ENCODE data around the gene BTD.
"Not testable (repeated sequence)": the region's sequence is repeated elsewhere in the genome, so short reads cannot be mapped to it uniquely, and the experiment has no call there.

BTD gene, protein sequence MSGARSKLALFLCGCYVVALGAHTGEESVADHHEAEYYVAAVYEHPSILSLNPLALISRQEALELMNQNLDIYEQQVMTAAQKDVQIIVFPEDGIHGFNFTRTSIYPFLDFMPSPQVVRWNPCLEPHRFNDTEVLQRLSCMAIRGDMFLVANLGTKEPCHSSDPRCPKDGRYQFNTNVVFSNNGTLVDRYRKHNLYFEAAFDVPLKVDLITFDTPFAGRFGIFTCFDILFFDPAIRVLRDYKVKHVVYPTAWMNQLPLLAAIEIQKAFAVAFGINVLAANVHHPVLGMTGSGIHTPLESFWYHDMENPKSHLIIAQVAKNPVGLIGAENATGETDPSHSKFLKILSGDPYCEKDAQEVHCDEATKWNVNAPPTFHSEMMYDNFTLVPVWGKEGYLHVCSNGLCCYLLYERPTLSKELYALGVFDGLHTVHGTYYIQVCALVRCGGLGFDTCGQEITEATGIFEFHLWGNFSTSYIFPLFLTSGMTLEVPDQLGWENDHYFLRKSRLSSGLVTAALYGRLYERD

DNA sequence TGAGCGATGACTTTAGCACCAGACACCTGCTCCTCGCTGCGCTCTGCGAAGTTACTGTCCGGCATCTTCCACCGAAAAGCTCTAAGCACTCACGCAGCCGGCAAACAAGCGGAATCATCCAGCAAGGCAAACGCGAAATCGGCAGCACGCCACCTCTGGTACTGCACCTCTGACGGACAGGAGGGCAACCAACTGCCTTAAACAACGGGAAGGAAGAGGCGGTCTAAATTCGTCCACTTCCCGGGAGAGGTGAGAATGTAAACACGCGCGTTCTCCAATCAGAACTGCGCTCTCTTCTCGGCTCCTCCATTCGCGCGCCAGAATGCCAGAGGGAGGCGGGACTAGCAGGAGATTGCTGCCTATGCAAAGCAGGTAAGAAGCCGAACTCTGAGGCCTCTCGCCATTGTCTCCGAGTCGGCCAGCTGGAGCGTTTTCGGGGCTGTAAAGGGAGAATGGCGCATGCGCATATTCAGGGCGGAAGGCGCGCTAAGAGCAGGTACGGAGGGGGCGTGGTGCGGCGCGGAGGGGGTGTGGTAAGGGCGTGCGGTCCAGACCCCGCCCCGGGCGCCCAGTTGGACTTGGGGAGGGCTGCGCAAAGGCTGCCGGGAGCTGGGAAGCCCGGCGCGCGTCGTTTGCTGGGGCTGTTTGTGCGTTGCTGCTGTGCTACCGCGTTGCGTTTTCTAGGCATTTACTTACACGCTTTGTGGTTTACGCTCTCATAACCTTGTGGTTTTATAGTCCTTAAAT is at the start of gene BTD, which contains the start of gene HACL1:
BTD (plus strand) TSS at position 347 of the 747 bp plus-strand sequence. CDS start 33,695 bp downstream, outside the sequence.
HACL1 (minus strand) TSS at position 171 of the 747 bp plus-strand sequence; CDS start at position 65, 106 bp downstream.
- peak; percentile 99 for DNase-seq

DNA sequence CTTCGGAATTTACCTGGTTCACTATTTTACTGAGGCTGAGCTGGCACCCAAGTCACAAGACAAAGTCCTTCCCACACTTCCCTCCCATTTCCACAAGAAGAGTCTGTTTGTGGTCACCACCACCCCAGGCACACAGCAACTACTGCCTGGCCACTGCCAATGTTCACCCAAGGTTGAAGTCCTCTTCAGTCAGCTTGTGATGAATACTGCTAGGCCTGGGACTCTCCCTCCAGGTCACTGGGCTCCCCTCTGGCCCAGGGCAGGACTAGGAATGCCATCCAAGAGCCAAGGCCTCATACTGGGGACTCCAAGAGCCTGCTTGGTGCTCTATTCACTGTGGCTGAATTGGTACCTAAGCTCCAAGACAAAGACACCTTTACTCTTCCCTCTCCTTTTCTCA is 49.6 kb upstream of the BTD start:
- no peak for DNase-seq

DNA sequence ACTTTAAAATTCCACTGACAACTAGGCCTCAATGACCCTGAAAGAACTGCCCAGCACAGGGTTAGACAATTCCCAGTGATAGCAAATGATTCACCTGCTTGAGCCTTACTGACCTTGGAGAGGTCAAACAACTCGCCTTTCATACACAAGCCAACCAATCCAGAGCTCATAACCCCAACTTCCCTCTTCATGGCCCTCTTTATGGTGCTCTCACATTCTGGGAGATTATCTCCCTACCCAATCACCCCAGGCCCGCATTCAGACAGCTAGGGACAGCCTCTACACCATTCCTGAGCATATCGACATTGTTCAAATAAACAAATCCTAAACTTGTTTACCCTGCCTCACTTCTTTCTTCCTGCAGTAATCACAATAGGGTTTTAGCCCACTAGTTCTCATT is 47.8 kb upstream of the BTD start:
- DNase-seq, result no peak

DNA sequence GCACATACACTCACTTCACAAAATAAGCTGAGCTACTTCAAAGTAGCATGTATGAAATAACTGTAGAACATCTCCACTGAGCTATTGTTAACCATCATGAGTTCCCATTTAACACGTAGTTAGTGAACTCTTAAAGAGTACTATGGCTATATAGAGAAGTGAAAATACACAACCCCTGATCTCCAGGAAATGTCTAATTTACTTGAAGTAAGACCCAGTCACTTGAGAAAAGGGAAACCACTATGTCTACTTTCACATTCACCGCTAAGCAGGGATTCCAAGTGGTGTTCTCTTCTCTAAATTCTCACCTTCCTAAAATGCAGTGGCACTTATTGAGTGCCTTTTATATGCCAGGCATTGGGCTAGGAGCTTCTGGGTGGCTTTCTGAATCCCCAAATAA is 45.0 kb upstream of the BTD start:
- peak; percentile 35 for DNase-seq

DNA sequence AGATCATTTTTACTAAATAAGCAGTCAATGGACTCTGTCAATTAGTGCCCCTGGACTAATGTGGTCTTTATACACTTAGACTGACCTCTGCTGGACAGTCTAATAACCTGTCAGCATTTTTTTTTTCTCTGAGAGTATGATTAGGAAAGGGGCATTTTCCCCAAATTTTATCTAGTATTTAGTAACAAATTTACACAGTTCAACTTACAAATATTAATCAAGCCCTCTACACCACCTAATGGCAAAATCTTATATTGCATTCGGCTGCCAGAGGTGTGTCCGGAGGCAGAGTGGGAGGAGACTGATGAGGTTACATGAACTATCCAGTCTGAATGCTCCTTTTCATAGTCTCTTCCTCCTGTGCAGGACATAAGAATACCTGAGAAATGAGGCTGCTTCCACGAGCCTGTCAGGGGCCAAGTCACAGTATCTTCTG is 44.0 kb upstream of the BTD start:
- peak; percentile 78 for DNase-seq

DNA sequence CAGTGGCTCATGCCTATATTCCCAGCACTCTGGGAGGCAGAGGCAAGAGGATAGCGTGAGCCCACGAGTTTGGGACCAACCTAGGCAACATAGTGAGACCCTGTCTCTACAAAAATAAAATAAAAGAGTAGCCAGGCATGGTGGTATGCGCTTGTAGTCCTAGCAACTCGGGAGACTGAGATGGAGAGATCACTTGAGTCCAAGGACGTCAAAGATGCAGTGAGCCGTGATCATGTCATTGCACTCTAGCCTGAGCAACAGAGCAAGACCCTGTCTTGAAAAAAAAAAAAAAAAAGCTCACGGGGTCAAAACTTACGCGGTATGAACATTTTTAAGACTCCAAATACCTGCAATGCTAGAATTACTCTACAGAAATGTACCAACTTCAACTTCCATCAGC is 43.0 kb upstream of the BTD start:
- DNase-seq, result no peak

DNA sequence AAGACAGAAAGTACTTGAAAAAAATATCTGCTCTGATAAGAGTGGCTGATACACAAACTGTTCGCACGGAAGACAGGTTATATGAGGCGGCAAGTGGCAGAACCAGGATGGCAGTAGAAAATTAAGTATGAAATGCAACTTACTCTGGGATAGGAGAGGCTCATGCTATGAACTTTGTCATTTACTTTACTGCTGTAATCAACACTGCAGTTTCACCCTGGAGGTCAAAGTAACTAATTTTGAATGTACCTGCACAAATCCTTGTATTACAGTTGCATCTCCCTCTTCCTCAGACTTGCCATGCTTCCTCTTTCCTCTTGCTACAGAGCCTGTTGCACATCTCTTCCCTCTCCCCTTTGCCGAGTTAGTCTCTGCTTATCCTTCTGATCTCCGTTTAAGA is 39.0 kb upstream of the BTD start:
- DNase-seq, result no peak

DNA sequence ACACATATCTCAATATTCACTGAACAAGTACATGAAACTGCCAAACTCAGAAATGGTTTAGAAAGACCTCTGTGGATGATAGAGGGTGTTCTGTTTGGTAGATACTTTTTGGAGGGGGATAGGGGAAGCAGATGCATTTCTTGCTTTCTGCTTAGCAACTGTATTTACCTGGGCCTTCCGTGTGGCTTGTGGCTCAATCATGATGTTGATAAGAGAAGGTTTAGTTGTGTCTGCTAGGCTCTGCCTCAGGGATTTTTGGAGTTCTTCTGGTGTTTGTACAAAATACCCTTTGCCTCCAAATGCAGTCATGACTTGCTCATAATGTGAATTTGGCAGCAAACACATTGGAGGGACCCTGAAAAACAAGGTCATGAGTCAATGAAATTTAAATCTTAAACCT is 38.4 kb upstream of the BTD start:
- no peak for DNase-seq

DNA sequence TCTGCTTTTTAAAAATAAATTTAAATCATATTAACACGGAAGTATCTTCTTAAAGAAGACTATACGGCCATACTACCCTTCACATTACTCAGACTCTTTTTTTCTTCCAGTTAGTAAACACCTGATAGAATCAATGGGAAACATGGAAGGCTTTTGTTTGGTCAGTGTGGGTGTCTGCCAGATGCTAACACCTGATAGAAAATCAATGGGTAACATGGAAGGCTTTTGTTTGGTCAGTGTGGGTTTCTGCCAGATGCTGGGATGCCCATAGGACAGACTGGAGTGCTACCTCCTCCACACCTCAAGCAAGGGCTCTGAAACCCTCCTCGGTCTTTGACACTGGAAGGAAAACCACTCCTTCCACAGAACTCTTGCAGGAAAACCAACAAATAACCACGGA is 29.4 kb upstream of the BTD start:
- DNase-seq, result no peak

DNA sequence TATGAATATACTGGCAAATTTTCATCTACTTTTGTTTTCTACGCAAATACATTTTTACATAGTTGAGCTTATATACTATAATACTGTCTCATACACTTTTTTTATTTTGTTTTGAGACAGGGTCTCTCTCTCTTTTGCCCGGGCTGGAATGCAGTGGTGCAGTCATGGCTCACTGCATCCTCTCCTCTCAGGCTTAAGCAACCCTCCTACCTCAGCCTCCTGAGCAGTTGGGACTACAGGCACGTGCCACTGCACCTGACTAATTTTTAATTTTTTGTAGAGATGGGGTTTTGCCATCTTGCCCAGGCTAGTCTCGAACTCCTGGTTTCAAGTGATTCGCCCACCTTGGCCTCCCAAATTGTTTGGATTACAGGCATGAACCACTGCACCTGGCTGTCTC is 26.1 kb upstream of the BTD start:
- no peak for DNase-seq

DNA sequence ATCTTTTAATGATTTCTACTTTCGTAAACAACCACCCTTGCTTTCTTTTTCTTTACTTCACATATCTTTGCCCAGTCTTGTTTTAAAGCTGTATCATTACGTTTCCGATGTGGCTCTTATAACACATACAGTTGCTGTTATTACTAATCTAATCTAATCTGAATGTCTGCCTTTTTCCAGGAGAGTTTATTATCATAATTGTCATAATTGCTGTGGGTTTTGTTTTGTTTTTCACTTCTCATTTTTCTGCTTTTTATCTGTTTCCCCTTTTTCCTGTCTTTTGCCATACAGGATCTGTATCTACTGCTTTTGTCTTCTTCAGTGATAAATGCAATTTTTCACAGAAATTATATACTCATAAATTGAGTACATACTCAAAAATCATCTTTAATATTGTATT is 25.1 kb upstream of the BTD start:
- no peak for DNase-seq

DNA sequence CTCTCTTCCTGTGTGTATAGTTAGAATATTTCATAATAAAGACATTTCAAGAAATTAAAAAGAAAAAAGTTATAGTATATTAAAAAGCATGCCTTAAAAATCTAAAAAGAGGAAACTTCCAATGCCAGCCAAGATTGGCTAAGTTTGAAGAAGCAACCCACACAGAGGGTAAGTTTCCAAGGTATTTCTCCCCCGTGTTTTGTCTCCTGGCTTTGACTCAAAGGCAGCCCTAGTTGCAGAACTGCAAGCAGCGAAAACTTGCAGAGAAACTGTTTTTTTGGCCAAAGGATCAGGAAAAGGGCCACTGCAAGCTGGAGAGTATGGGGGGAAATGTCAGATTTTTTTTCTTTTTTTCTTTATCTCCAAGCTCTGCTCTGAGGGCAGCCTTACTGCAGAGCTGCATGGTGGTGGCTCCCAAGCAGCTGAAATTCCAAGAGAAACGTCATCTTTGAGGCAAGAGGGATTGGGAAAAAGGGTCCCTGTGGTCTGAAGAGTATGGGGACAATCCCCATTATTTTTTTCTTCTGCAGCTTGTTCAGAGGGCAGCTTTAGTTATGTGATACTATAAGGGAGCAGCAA is 23.2 kb upstream of the BTD start:
- DNase-seq, result no peak

DNA sequence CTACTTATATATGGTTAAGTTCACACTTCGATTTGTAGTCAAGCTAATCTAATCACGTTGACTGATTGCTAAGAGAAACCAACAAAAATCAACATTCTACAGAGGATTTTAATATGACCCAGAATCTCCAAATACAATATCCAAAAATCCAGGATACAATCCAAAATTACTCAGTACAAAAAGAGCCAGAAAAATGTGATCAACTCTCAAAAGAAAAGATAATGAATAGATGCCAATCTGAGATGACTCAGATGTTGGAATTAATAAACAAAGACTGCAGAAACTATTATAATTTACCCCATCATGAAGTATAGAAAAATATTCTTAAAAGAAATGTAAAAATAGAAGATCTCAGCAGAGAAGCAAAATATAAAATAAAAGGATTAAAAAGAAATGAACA is 22.5 kb upstream of the BTD start:
- DNase-seq, result no peak

DNA sequence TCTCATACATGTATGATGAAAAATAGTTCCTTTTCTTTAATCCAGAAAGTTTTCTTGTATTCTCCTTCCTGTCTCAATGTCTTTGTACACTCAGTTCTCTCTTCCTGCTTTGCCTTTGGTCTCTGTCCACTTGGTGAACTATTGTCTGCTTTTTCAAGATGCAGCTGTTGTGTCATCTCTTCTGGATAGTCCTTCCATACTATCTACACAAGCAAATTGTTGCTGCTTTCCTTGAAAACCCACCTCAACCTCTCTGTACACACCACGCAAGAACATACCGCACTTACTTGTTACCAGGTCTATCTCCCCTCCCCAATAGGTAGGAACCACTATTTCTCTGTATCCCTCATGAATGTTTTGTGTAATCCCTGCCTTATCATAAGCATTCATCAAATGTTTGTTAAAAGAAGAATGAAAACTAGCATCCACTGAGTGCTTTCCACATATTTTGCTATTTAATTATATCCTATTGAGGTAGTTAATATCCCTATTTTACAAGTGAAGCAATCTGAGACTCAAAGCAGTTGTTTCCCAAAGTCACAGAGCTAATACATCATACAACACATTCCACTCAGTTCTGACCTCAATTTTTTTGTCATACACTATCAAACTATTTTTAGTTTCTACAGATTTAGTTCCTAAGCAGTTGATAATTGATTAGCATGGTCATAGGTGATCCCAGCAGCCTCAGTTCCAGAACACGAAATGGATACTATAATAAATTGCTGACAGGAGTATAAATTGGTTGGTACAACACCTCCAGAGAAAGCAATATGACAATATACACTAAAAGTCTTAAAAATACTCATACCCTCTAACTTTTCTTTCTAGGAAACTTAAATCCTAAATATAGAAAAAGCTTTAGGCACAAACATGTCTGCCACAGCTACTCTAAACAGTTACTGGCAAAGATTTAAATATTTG is 19.8 kb upstream of the BTD start:
- no peak for DNase-seq

DNA sequence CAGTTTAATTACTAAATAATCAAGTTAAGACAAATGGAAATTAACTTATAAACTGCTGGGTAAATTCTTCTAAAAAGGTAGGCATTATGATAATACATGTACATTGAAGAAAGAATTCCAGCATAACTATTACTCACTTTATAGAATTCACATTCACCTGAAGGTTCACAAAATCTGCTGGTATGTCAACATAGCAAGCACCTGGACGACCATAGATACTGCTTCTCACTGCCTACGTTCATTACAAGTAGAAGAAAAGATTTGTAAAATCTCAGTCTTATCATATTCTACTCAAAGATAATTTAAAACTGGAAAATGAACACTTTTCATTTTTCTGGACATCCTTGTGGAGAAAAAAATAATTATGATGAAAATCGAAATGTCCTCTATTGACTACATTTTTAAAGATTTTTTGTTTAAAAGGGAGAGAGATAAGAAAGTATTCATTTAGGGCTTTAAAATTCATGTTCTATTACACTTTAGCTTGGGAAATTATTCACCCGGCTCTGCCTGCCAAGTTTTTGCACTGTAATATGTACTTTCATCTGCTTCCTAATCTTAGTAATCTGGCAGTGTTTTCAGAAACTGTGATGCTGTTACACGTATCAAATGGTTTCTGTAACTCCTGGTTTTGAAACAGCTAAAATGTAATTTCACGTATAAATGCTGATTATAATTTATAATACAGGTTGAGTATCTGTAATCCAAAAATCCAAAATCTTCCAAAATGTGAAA is 16.3 kb upstream of the BTD start:
- no peak for DNase-seq

DNA sequence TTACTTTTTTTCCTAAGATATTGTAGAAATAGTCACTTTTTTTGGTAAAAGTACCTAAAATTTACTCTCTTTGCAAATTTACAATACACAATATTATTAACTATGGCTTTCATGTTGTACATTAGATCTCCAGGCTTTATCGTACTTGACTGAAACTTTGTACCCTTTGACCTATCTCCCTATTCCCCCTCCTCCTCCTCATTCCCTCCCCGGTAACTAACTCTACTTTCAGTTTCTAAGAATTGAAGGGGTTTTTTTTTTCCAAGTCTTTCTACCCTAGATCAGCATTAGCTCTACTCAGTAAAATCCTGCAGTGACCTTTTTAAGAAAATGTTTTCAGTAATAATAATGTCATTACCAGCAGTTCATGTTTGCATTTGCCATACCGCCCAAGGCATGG is 10.3 kb upstream of the BTD start:
- DNase-seq, result no peak

DNA sequence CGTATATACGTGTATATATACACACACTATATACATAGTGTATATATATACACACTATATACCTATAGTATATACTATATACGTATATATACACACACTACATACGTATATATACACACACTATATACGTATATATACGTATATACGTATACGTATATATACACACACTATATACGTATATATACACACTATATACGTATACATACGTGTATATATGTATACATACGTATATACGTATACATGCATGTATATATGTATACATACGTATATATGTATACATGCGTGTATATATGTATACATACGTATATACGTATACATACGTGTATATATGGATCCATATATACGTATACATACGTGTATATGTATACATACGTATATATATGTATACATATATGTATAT is 9.6 kb upstream of the BTD start:
- DNase-seq, result no peak

DNA sequence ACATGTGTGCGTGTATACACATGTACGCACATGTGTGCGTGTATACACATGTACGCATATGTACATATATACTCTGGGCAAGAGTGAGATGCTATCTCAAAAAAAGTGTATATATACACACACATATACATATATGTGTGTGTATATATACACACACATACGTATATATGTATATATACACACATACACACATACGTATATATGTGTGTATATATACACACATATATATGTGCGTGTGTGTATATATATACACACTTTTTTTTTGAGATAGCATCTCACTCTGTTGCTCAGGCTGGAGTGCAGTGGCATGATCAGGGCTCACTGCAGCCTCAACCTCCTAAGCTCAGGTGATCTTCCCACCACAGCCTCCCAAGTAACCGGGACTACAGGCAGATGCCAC is 8.6 kb upstream of the BTD start:
- DNase-seq, result no peak

DNA sequence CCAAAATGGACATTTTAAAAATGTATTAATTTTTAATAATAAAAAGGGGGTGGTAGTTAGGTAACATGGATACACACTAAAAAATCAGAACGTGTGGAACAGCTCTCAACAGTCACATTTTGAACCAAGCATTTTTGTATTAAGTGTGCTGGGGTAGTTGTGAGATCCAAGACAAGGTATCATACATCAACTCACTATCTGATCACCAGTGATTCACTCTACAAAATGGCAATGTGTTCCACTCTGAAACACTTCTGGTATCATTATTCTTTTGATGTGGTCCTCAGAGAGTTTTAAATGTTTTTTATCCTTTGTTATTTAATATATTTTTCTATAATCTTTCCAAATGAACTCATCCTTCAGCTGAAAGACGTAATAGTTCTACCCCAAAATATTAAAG is 5.6 kb upstream of the BTD start:
- no peak for DNase-seq

DNA sequence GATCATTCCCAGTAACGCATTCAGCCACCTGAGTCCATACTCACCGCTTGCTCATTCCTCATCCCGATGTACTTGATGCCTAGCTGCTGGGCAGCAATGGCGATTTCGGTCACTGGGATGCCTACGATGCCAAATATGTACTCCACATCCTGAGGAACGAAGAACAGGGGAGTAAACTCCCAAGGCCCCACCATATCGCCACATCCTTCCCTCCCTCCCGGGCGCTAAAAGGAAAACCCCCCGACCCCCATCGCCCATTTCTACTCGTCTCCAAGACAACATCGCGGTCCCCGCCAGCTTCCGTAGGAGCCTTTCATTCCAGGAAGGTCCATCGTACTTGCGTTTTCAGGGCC is 523 bp upstream of the BTD start:
- no peak for DNase-seq

DNA sequence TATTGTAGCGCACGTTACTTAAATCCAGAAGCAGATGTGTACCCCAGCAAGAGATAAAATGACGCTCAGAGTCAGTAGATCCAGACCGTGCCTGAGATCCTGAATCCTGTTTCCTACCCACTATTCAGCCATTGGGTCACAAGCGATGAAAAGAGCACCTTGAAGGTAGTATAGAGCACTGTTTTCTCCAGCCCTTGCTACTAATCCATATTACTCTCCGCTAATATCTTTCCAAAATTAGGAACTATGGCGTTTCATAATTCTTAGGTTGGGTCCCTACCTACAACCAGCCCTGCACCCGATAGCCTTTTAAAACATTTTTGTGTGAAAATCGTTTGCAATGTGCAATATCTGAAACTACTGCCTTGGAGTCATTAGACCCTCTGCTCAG is 596 bp downstream of the BTD start:
- no peak for DNase-seq

DNA sequence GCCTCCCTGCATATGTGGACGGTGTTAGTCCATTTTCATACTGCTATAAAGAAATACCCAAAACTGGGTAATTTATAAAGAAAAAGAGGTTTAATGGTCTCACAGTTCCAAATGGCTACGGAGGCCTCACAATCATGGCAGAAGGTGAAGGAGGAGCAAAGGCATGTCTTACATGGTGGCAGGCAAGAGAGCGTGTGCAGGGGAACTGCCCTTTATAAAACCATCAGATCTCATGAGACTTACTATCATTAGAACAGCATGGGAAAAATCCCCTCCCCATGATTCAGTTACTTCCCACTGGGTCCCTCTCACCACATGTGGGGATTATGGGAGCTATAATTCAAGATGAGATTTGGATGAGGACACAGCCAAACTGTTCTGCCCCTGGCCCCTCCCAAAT is 1.3 kb downstream of the BTD start:
- DNase-seq, result not testable (repeated sequence)

All from activated CD4-positive, alpha-beta T cell treated with anti-CD3 and anti-CD28 coated beads, Interleukin-2, amount 50 U/mL, for 16 hours (primary cell).